GM10266 (cell line): Measurements from ENCODE around the gene CFAP65.

Experiments used
- DNase-seq: peaks from one replicate; pipeline ENCODE4 v3.0.0; 2012; ENCODE audit errors: extremely low spot score
- CTCF ChIP-seq: IDR thresholded peaks from 2 replicates; pipeline ENCODE4 v1.5.1; 2012; ENCODE audit warnings: mild to moderate bottlenecking, low read depth; ENCODE audit not compliant: control insufficient read depth, insufficient read depth; ENCODE audit errors: missing control alignments

The CFAP65 gene

DNA sequence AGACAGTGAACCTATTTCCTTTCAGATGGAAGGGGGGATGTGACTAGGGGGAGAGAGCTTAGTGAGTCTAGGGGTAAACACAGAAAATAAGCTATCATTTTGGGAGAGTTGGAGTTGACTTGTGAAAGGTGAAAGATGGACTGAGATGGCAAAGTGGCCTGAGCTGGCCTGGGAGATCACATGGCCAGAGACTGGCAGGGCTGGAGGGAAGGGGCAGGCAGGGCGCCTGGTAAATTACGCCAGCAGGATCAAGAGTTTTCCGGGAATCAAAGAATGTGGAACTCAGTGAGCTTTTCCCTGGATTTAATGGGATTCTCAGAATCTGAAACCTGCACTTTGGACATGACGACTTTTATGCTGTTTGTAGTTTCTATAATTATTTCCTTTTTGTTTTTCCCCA is 841 bp upstream of the CFAP65 start:
- no peak for TF ChIP-seq CTCF
- no peak for DNase-seq

- no peak for DNase-seq
- TF ChIP-seq CTCF = no peak
Measured at GRCh38 chr2:219038600-219038999, 2.7 kb downstream of the CFAP65 start.

GRCh38 chr2:219037783-219038499 is 3.4 kb downstream of the CFAP65 start:
- no peak for DNase-seq
- TF ChIP-seq CTCF = no peak

GRCh38 chr2:219035942-219036341 is 5.4 kb downstream of the CFAP65 start:
- TF ChIP-seq CTCF = no peak
- DNase-seq = no peak

DNA sequence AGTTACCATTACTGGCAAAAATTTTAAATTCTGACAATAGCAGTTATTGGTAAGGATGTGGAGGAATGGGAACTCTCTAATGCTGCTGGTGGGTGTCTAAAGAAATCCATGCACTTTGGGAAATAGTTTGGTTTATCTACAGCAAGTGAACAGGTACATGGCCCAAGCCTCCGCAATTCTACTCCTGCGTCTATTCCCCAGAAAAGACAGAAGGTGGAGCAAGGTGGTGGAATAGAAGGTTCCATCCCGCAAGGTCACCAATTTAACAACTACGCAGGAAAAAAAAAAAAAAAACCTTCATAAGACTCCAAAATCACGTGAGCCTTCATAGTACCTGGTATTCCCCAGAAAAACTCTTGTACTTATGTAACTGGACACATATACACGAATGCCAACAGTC is 6.5 kb downstream of the CFAP65 start:
- no peak for DNase-seq
- TF ChIP-seq CTCF = no peak

GRCh38 chr2:219032051-219032745 is 9.1 kb downstream of the CFAP65 start:
- DNase-seq = no peak
- TF ChIP-seq CTCF = no peak
